Left renal cortex interstitium (tissue), 4 donors: ENCODE measurements around the gene JARID2. TPM values are rescaled to one million over a fixed set of nuclear protein-coding genes. Genes with fewer than 3 reads are reported as not detected.

Experiments used
- DNase-seq, 4 donors: peaks; one replicate each; pipeline ENCODE4 v3.0.0-alpha.2; 2013; ENCODE audit warnings: low read depth in 4 of 4, low spot score in 2 of 4, missing footprints in 1 of 4
- polyA plus RNA-seq, 4 donors: library from polyadenylated mRNA; unstranded; fragments of 120-200 nt; gene quantifications; one replicate each; pipeline ENCODE4 v1.2.1, GENCODE V29; 2013; ENCODE audit not compliant: insufficient read length in 4 of 4

JARID2 gene
- polyA plus RNA-seq, 4 donors = 26.1 to 33.0 (median 28.9) TPM

GRCh38 chr6:15510121-15510520 lies 264.3 kb downstream of the JARID2 start:
- DNase-seq = no peak

GRCh38 chr6:15510536-15511247 lies 264.8 kb downstream of the JARID2 start:
- no peak for DNase-seq

GRCh38 chr6:15511248-15512125 lies 265.6 kb downstream of the JARID2 start:
- no peak for DNase-seq

- no peak for DNase-seq
Measured at GRCh38 chr6:15512126-15512525, 266.3 kb downstream of the JARID2 start.

- no peak for DNase-seq
Measured at GRCh38 chr6:15512721-15513120, 266.9 kb downstream of the JARID2 start.

- DNase-seq = no peak
Measured at GRCh38 chr6:15513131-15513771, 267.4 kb downstream of the JARID2 start.

GRCh38 chr6:15513801-15514711 lies 268.2 kb downstream of the JARID2 start:
- DNase-seq = no peak

- DNase-seq = no peak
Measured at GRCh38 chr6:15515226-15515625, 269.4 kb downstream of the JARID2 start.

GRCh38 chr6:15515660-15516375 lies 269.9 kb downstream of the JARID2 start:
- no peak for DNase-seq

- DNase-seq = no peak
Measured at GRCh38 chr6:15516378-15516777, 270.5 kb downstream of the JARID2 start.

GRCh38 chr6:15516923-15517560 lies 271.2 kb downstream of the JARID2 start:
- no peak for DNase-seq

GRCh38 chr6:15517600-15517999 lies 271.7 kb downstream of the JARID2 start:
- DNase-seq = no peak

GRCh38 chr6:15518057-15518456 lies 272.2 kb downstream of the JARID2 start:
- no peak for DNase-seq

GRCh38 chr6:15518878-15519277 lies 273.0 kb downstream of the JARID2 start:
- no peak for DNase-seq

GRCh38 chr6:15519681-15520080 lies 273.8 kb downstream of the JARID2 start:
- no peak for DNase-seq

GRCh38 chr6:15520626-15521203 lies 274.8 kb downstream of the JARID2 start:
- no peak for DNase-seq

GRCh38 chr6:15521582-15521981 lies 275.7 kb downstream of the JARID2 start:
- DNase-seq = no peak

GRCh38 chr6:15522026-15522425 lies 276.2 kb downstream of the JARID2 start:
- no peak for DNase-seq

- DNase-seq = no peak
Measured at GRCh38 chr6:15522427-15522826, 276.6 kb downstream of the JARID2 start.
